CD4-positive, alpha-beta T cell treated with Interleukin-21 for 1 hour (primary cell): ENCODE measurements around the gene TSPAN9.
A peak's percentile ranks its signal among the peaks of the same experiment; 100 is the strongest.

Source experiments
- DNase-seq: peaks from one replicate; pipeline ENCODE4 v3.0.0-alpha.2; 2020

TSPAN9 gene

DNA sequence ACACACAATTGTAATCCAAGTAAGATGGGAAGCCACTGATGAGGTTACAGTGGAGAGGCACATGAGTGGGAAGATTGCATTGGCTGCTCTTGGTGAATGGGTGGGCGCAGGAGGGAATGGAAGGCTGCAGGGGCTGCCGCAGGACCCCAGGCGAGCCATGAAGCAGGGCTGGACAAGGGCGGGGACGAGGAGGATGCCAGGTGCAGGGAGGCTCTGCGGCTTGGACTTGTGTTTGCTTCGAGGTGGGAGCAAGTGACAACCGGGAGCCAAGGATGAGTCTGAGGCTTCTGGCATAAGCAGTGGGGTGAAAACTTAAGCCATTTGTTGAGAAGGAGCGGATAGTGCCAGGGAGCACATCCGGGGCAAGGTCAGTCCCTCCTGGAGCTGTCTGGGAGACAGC is 115.0 kb downstream of the TSPAN9 start:
- no peak for DNase-seq

DNA sequence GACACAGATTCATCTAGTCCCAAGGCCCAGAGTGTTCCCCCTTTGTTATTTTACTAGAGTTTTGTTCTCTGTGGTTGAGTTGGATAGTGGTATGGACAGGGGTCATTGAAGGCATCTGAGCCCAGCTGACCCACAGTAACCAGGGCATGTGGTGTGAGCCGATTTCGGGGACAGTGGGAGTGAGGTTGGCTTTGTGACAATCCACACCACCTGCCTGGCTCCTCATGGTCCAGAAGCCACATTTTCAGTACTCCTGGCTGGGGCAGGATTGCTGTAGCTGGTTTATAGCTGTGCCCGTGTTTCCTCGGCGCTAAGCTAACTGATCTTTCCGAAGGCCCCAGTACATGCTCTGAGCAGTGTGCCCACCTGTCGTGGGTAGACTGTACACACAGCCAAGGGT is 116.0 kb downstream of the TSPAN9 start:
- no peak for DNase-seq

DNA sequence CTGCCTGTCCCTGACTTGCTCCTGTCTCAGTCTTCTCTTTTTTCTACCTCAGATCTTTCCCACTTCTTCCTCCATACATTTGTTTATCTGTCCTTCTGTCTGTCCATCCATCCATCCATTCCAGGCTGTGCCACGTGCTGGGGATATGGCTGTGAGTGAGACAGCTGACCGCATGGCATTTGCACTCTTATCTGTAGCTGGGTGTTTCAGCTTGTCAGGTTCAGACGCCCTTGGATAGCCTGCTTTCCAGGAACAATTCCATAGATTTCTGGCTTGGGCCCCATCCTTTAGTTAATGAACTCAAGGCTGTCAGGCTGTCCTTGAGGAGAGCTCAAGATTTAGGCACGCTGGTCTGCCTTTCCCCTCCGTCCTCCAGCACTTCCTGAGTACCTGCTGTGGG is 116.6 kb downstream of the TSPAN9 start:
- no peak for DNase-seq

DNA sequence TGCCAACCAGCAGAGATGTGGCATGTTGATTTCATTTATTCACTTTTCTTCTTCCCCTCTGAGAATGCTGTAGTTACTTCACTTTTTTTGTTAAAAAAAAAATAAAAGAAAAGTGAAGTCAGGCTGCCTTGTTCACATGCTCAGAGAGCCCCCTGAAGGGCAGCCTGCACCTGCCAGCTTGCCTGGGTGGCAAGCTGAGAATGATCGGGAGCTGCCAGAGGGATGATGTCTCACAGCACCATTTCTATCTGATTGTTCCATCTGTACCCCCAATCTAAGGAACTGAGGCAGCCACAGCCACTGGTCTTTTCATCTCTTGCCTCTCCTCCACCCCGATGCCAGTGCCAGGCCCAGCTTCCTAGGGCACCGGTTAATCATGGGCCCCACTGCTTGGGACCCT is 118.2 kb downstream of the TSPAN9 start:
- DNase-seq = no peak

DNA sequence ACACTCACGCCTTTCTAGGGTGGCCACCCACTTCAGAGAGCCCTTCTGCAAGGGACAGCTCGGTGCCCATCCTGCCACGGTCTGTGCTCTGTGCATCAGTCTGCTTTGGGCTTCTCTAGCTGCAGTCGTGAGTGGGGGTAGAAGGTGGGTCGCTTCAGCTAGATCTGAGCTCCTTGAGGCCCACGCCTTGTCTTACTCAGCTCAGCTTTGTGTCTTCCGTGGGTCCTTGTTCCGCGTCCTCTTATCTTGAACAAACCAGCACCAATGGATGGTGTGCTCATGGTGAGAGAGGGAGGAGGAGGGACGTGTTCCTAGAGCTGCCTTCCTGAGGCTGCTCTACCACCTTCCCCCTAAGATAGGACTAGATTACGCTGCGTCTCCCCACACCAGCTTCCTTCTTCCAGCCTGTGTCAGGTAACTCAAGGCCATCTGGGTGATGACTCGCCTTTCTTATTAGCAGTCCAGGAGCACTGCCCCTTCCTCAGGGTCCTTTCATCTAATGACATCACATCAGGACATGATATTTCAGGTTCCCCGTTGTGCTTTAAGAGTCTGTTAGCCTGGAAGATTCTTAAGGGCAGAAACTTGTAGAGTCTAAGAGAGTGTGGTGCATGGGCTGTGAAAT is 118.8 kb downstream of the TSPAN9 start:
- DNase-seq = no peak

DNA sequence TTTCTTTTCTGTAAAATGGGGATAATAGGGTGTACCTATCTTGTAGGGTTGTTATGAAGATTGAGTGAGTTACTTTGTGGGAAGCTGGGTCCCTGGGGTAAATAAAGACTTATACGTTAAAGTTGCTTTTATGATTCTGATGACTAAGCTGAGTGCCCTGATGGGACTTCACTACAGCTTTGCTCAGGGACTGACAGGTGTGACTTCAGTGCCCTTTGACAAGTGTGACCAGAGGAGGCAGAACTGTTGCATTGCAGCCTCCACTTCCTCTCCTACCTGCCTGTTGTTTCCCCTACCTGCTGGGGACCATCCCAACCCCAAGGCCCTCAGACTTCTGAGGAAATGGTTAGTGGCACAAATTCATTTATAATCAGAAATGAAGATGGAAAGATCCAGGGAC is 119.3 kb downstream of the TSPAN9 start:
- DNase-seq = no peak

DNA sequence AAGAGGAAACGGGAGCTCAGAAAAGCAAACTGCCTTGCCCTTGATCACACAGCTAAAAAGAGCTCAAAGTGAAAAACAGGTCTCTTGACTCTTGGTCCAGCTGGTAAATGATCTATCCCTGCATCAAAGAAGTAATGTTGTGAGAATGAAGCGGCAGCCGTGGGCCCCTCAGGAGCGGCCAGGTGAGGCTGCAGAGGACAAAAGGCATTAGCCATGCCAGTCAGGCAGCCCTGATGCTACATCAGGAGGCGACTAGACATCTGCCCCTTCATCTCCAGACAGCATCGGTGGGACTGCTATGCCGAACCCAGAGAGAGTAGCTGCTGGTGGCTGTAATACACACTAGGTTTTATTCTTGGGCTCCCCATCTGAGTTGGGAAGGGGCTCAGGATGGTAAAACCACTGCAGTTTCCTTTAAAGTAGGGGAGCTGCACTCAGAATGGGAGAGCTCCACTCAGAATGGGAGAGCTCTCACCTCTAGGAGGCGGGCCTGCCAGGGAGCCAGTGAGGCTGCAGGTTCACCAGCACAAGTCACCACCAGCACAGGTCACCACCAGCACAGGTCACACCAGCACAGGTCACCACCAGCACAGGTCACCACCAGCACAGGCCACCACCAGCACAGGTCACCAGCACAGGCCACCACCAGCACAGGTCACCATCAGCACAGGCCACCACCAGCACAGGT is 120.1 kb downstream of the TSPAN9 start:
- DNase-seq = no peak

DNA sequence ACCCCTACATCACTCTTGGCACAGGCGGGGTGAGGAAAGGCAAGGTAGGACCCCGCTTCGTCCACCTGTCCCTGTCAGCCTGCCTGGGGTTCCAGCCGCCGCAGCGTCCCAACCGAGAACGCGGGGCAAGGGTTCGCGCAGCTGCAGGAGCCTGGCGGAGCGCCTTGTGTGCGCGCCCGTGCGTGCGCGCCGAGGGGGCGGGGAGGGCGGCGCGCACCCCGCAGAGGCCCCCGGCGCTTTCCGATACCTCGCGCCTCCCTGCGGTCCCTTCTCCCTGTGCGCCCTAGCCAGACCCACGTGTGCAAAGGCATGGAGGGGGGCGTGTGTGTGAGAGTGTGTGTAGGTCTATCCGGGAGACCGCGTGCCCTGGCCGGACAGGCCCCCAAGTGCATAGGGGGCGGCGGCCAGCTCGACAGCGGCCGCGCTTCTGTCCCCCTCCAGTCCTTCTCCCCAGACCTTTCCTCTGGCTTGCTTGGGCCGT is 122.4 kb downstream of the TSPAN9 start:
- DNase-seq = no peak

DNA sequence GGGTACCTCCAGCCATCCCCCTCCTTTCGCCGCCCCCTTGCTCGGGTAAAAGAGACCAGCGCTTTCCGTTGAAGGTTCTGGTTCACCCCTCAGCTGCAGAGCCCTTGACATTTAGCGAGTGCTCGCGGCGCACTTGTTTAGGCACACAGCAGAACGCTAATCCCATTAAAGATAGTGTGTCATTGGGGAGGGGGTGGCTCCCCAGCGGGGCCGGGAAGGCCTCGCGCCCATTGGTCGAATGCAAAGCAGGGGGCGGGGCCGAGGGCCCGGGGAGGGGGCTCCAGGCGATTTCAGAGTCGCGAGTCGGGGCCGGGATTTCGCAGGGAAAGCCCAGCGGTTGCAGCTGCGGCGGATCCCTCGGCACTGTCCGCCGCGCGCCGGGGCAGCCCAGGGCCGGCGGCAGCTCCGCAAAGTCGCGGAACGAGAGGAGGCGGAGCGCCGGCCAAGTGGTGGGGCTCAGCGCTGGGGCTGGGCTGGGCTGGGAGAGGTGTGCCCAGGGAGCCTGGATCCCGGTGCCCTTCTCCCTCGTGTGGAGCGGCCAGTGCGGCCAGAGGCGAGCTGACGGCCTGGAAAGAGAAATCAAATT is 122.9 kb downstream of the TSPAN9 start:
- DNase-seq = no peak

DNA sequence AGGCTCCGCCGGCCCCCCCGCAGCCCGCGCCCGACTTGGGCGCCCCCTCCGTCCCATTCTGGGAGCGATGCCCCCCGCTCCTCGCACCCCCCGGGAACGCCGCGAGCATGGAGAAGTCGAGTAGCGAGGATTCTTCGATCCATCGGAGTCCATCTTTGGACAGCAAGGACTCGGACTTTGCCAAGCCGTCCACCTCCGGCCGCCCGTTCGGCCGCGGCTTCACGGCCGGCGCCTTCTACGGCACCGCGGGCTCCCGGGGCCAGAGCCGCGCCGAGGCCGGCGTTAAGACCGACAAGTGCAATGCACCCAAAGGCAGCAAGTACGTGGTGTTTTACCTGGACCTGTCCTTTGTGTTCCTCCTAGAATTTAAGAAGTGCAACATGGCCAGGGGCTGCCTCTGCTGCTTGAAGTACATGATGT is 123.6 kb downstream of the TSPAN9 start:
- no peak for DNase-seq

DNA sequence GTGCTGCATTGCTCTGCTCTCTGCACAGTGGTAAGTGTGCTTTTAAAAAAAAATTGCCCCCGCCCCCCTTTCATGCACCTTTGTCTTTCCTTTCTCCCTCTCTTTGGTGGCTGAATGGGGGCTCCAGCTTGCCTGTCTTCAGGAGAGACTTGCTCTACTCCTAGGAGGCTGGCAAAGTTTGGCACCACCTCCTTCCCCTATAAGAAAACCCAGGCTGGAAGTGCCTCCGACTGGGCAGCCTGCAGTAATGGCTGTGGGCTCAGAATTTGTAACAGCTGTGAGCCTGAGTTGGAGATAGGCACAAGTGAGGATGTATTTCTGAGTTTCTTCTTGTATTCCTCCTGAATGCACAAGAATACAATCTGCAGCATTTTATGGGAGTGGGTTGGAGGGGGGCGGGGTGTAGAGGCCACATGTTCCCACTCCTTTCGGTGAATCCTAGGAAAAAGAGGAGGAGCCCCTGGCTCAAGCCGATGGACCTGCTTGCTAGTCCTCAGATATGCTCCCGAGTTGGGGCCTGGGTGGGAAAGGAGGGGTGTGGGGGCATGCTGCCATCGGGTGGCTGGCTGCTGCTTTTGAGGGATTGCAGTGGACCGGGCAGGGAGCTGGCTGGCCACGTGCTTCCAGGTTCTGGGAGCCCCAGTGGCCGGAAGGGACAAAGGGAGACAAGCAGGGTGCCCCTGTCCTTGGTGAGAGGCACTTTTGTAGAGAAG is 124.3 kb downstream of the TSPAN9 start:
- DNase-seq = no peak

DNA sequence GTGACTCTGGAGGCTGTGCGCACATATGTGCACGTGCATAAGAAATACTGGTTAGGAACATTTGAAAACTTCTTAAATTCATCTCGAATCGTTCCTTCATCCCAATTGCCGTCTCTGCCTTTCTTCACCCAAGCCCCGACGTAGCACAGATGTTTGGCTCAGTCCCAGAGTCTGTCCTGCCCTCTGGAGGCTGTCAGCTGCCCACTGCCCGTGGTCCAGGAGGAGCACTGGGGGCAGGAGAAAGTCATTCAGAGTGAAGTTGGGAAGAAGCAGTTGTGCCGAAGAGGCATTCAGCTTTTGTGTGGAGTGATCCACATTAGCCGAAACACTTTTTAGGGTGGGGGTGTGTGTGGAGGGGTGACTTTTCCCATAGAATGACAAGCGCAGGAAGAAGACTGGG is 124.9 kb downstream of the TSPAN9 start:
- no peak for DNase-seq

DNA sequence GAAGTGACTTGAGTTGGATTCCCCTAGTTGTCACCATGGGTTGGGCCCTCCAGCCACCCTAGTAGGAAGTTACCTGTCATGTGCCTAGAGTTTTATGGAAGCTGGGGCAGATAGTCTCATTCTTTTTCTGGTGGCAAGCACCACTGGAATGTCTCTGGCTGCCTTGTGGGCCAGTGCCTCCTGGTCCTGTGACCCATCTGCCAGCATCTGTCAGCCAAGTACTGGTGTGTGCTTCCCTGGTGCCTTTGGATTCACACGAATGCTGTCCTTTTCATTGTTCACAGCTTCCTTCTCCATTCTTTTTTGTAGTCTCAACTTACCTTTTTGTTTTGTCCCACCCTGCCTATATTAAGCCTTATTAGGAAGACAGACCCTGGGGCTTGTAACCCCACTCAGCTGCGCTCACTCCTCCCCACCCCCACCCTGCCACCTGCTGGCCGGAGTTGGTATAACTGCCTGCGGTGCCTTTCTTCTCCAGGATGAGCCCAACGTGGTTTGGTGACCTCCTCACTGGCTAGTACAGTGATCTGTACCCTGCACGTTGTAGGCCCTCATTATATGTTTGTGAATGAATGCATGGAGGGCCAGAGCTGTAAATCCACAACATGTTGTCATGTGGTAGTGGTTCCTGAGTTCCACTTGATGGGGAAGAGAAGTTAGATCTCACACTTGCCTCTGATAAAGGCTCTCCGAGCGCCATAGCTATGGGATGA is 125.7 kb downstream of the TSPAN9 start:
- peak; percentile 31 for DNase-seq

DNA sequence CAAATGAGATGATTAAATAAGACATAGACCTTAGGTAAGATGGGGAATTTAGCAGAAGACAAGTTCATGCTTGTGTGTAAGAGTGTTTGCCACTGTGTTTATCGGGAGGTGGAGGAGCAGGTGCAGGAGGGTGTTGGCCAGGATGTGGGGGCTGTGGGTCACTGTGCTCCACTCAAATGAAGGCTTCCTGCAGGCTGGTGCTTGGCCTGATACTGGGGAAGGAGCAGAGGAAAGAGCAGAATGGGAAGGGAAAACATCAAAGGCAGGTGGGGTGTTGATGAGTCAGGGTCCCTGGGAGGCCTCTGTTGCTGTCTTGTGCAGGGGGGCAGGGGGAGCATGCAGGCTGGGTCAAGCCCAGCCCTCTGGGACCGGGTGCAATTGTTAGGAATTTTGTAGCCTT is 126.5 kb downstream of the TSPAN9 start:
- DNase-seq = no peak

DNA sequence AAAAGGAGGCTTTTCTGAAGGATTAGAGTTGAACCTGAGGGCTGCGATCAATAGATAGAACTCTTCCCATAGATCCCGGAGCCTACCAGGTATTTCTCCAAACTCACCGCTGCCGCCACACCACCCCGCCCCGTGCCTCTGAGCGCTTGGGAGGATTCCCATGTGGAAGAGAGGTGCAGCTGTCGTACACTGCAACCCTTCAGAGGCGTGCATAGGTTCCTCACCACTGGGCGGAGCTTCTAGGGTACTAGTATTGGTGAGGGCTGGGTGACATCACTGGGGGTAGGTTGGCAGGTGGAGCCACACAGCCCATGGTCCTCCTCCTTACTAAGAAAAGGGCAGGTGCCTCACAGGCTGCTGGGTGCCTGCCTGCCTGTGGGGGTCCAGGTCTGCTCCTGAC is 127.0 kb downstream of the TSPAN9 start:
- no peak for DNase-seq

DNA sequence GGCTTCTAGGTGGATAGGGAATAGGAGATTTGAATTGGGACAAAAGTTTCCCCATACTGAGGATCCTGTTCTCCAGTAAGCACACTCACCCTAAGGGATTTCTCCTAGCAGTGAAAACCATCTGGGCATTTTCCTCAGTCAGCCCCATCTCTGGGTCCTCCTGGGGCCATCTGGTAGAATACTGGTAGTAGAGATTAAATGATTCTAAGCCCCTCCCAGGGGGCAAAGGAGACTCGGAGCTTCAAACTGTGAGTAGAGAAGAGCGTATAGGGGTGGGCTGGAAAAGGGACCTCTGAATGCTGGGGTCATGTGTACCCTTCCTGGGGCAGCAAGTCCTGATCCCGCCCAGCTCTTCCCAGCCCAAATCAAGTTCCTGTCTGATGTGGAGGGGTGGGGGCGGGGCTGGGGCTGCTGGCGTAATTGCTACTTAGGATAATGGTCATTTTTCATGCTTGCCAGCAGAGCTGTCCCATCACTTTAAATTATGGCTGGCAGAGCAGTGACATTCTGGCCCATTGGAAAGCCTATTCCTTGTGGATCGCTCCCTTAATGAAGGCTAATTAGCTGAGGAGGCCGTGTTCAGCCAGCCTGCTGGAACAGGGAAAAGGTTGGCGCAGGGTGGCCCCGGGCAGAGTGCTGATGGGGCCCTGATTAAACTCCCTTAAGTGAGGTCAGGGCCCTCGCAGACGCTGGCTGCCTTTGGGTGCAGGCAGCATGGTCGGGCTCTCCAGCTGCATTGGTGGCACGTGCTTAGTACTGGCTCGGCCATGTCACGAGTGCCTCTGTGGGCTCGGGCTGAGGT is 127.8 kb downstream of the TSPAN9 start:
- no peak for DNase-seq

DNA sequence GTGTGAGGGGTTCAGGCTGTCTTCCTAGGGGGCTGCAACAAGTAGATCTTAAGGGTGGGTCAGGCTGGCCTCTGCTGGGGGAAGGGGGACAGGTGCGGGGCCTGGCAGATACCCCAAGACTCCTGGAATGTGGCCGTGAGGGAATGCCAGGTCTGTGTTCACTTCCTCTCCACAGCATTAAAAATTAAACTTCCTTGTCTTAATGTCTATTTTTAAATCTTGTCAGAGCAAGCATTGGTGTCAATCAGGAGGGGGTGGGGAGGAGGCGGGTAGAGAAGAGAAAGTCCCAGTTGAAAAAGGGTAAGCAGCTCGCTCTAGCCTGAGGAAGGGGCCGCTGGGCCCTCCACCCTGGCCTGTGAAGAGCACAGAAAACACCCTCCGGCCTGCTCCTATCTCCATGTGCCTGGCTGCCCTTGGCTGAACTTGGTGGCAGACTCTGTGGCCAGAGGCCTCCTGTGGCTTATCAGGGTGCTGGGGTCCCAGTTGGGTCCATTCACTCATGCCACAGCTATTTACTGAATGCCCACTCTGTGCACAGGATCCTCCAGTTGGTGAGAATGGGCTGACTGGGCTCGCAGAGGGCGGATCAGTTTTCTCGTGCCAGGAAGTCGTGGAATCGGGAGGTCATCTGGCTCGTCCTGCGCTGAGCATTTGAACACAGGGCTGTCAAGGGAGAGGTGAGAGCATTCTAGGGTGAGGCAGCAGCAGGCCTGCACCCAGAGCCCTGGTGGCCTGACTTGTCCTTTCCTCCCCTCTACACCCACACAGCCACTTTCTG is 128.8 kb downstream of the TSPAN9 start:
- no peak for DNase-seq

DNA sequence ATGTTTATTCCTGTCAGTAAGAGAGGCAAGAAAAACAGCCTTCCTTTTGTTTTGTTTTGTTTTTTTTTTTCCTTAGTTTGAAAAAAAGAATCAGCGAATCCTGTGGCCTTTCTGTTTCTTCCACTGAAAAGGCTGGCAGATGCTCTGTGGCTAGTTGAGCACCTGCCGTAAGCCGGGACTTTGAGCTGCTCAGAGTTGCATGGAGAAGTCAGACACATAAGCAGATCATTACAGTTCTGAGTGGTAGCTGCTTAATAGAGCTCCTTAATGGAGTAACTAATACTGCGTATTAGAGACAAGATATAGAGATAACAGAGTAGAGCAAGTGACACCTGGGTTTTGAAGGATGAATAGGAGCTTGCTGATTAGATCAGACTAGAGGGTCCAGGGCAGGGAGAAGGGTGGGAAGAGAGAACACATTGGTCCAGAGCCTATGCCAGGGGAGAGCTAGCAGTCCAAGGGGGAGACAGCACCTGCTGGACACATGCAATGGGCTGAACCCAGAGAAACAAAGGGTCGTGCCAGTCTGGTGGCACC is 129.4 kb downstream of the TSPAN9 start:
- no peak for DNase-seq

DNA sequence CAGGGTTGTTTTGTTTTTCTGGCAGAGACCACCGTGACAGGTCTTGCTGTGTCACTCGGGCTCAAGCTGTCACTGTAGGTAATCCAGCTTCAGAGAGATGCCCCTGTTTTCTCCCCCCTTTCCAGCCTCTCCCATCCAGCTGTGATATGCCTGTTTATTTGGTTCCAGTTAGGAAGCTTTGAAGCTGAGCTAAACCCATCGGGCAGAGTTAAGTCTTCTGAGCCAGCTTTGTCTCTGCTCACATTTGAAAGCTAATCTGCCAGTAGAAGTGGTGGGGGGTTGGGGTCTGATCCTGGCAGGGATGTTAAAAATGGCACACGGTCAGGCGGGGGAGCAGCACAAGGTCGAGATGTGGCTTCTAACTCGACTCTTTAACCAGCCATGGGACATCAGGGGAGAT is 130.0 kb downstream of the TSPAN9 start:
- no peak for DNase-seq

DNA sequence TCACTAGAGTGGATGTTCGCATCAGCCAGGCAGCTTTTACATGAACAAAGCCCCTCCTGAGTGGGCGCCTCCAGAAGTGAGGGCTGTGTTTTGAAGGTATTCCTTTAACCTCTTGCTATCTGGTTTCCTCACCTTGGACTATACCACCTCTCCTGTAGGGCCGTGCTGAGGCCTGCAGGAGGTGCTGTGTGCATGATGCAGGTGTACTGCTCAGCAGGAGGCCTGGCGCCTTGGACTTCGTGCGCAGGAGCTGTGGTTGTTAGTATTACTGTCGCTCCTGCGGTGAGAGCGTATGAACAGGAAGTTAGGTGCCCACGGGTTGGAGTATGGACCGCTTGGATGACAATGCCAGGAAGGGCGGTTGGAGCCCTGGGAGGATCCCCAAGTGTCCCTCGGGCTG is 130.7 kb downstream of the TSPAN9 start:
- no peak for DNase-seq

DNA sequence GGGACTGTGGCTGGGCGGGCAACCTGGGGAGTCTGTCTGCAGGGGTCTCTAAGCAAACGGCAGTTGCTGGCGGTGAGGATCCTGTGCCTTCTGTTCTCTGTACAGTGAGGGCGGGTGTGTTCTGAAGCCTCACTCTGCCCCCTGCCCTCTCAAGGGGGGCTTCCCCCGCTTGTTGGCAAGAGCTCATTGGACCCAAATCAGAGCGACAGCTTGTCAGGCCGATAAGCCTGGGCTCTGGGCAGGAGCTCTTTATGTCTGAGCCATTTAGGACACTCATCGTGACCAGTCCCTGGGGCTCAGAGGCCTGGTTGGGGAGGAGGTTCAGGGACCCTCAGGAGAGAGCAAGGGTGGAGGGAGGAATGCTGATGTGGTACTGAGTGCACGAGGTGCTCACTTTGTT is 136.0 kb downstream of the TSPAN9 start:
- DNase-seq = no peak
